Neuronal stem cell (in vitro differentiated cells): ENCODE results near the gene CYP3A4.
"Not testable (repeated sequence)": the region's sequence is repeated elsewhere in the genome, so short reads cannot be mapped to it uniquely, and the experiment has no call there.

Experiments
- DNase-seq: peaks from one replicate; pipeline ENCODE4 v3.0.0-alpha.2; 2013; ENCODE audit warnings: low spot score
- H2AFZ ChIP-seq: one replicate; pipeline ENCODE4 v1.6.1; 2013; ENCODE audit warnings: mild to moderate bottlenecking, low read length, inconsistent platforms
- H2AK5ac ChIP-seq: 2 replicates; pipeline ENCODE4 v1.6.1; 2013; ENCODE audit warnings: low read depth, mild to moderate bottlenecking, inconsistent platforms, low read length, moderate library complexity, mixed read lengths
- H2BK120ac ChIP-seq: 2 replicates; pipeline ENCODE4 v1.6.1; 2013; ENCODE audit warnings: low read depth, mild to moderate bottlenecking, inconsistent platforms, low read length, moderate library complexity, mixed read lengths
- H2BK12ac ChIP-seq: one replicate; pipeline ENCODE4 v1.6.1; 2013; ENCODE audit warnings: low read length, inconsistent platforms
- H2BK15ac ChIP-seq: 2 replicates; pipeline ENCODE4 v1.6.1; 2013; ENCODE audit warnings: mild to moderate bottlenecking, low read length, inconsistent platforms, mixed read lengths
- H2BK5ac ChIP-seq: one replicate; pipeline ENCODE4 v1.6.1; 2013; ENCODE audit warnings: inconsistent platforms, mild to moderate bottlenecking, low read length, moderate library complexity
- H3K14ac ChIP-seq: one replicate; pipeline ENCODE4 v1.6.1; 2013; ENCODE audit warnings: low read length, inconsistent platforms
- H3K18ac ChIP-seq: 2 replicates; pipeline ENCODE4 v1.6.1; 2013; ENCODE audit warnings: low read length, inconsistent platforms
- H3K23ac ChIP-seq: 2 replicates; pipeline ENCODE4 v1.6.1; 2013; ENCODE audit warnings: low read depth, mild to moderate bottlenecking, mixed read lengths, low read length, inconsistent platforms; ENCODE audit not compliant: poor library complexity
- H3K27ac ChIP-seq: replicated peaks from 3 replicates; pipeline ENCODE4 v1.5.1; 2013; ENCODE audit warnings: low read length, inconsistent platforms
- H3K27me3 ChIP-seq, 3 experiments: 2 replicates each; pipeline ENCODE4 v1.6.1; 2013; ENCODE audit warnings: low read length in 3 of 3, mild to moderate bottlenecking in 2 of 3, inconsistent platforms in 1 of 3, low read depth in 1 of 3, mixed read lengths in 1 of 3, moderate library complexity in 1 of 3; ENCODE audit not compliant: control insufficient read depth in 3 of 3, insufficient read depth in 3 of 3
- H3K36me3 ChIP-seq, 2 donors: replicated peaks in 1 of 2; 2 replicates each; pipeline ENCODE4 v1.6.1; 2013; ENCODE audit warnings: low read length in 2 of 2; ENCODE audit not compliant: control insufficient read depth in 2 of 2, insufficient read depth in 2 of 2
- H3K4ac ChIP-seq: 2 replicates; pipeline ENCODE4 v1.6.1; 2013; ENCODE audit warnings: inconsistent platforms, mild to moderate bottlenecking, low read length, moderate library complexity
- H3K4me1 ChIP-seq, 2 donors: 1 replicate in 1 of 2; 2 replicates in 1 of 2; pipeline ENCODE4 v1.6.1; 2013; ENCODE audit warnings: low read length in 2 of 2, low read depth in 1 of 2; ENCODE audit not compliant: control insufficient read depth in 2 of 2, insufficient read depth in 1 of 2
- H3K4me2 ChIP-seq: one replicate; pipeline ENCODE4 v1.6.1; 2013; ENCODE audit warnings: mild to moderate bottlenecking, low read length, inconsistent platforms; ENCODE audit not compliant: insufficient read depth, poor library complexity, severe bottlenecking
- H3K4me3 ChIP-seq, 2 donors: 2 replicates each; pipeline ENCODE4 v1.5.1; 2013; ENCODE audit warnings: low read length in 2 of 2, mild to moderate bottlenecking in 2 of 2, inconsistent platforms in 1 of 2, moderate library complexity in 1 of 2
- H3K79me1 ChIP-seq: one replicate; pipeline ENCODE4 v1.6.1; 2013; ENCODE audit warnings: low read depth, mild to moderate bottlenecking, inconsistent platforms, low read length, moderate library complexity
- H3K9ac ChIP-seq: one replicate; pipeline ENCODE4 v1.6.1; 2013; ENCODE audit warnings: mild to moderate bottlenecking, low read depth, low read length, inconsistent platforms; ENCODE audit not compliant: poor library complexity
- H3K9me3 ChIP-seq, 2 donors: replicated peaks in 1 of 2; 2 replicates each; pipeline versions ENCODE3 to v1.6.1; 2013; ENCODE audit warnings: low read length in 2 of 2, mild to moderate bottlenecking in 2 of 2, inconsistent platforms in 1 of 2, low read depth in 1 of 2, mixed read lengths in 1 of 2, moderate library complexity in 1 of 2; ENCODE audit not compliant: control insufficient read depth in 2 of 2, insufficient read depth in 1 of 2
- H4K8ac ChIP-seq: one replicate; pipeline ENCODE4 v1.6.1; 2013; ENCODE audit warnings: low read depth, mild to moderate bottlenecking, inconsistent platforms, low read length, moderate library complexity
- H4K91ac ChIP-seq: one replicate; pipeline ENCODE4 v1.6.1; 2013; ENCODE audit warnings: low read length, low read depth, mild to moderate bottlenecking, inconsistent platforms; ENCODE audit not compliant: poor library complexity
- WGBS, 2 donors: extraction: QIAGEN DNeasy Blood & Tissue Kit; methylation state at CpG; one replicate each; pipeline ENCODE4 v1.1.7; 2013; ENCODE audit warnings: missing lambda C conversion rate in 2 of 2, mixed read lengths in 1 of 2; ENCODE audit not compliant: insufficient read length in 2 of 2, insufficient replicate concordance in 1 of 2; ENCODE audit errors: extremely low coverage in 2 of 2; 5-methylcytosine and 5-hydroxymethylcytosine counted together

The CYP3A4 gene

DNA sequence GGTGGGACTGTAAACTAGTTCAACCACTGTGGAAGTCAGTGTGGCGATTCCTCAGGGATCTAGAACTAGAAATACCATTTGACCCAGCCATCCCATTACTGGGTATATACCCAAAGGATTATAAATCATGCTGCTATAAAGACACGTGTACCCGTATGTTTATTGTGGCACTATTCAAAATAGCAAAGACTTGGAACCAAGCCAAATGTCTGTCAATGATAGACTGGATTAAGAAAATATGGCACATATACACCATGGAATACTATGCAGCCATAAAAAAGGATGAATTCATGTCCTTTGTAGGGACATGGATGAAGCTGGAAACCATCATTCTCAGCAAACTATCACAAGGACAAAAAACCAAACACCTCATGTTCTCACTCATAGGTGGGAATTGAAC lies 37.1 kb downstream of the CYP3A4 start:
- not testable (repeated sequence) for H3K9ac ChIP-seq, H3K9me3 ChIP-seq, H2BK5ac ChIP-seq, H3K18ac ChIP-seq, H4K8ac ChIP-seq, H3K27me3 ChIP-seq, H3K4me1 ChIP-seq, H2BK15ac ChIP-seq, H3K36me3 ChIP-seq, H2AFZ ChIP-seq, H4K91ac ChIP-seq, H3K4me2 ChIP-seq, H3K4ac ChIP-seq, DNase-seq, H3K4me3 ChIP-seq, H3K27ac ChIP-seq, H3K79me1 ChIP-seq, H3K23ac ChIP-seq, H2BK12ac ChIP-seq, H2AK5ac ChIP-seq, H2BK120ac ChIP-seq, H3K14ac ChIP-seq
- WGBS, 2 donors = no CpG with 5 or more reads among the region's 3 CpGs

DNA sequence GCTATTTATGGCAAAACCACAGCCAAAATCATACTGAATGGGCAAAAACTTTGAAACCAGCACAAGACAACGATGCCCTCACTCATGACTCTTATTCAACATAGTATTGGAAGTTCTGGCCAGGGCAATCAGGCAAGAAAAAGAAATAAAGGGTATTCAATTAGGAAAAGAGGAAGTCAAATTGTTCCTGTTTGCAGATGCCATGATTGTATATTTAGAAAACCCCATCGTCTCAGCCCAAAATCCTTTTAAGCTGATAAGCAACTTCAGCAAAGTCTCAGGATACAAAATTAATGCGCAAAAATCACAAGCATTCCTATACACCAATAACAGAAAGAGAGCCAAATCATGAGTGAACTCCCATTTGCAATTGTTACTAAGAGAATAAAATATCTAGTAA lies 38.6 kb downstream of the CYP3A4 start:
- WGBS, 2 donors = no CpG with 5 or more reads among the region's 3 CpGs

DNA sequence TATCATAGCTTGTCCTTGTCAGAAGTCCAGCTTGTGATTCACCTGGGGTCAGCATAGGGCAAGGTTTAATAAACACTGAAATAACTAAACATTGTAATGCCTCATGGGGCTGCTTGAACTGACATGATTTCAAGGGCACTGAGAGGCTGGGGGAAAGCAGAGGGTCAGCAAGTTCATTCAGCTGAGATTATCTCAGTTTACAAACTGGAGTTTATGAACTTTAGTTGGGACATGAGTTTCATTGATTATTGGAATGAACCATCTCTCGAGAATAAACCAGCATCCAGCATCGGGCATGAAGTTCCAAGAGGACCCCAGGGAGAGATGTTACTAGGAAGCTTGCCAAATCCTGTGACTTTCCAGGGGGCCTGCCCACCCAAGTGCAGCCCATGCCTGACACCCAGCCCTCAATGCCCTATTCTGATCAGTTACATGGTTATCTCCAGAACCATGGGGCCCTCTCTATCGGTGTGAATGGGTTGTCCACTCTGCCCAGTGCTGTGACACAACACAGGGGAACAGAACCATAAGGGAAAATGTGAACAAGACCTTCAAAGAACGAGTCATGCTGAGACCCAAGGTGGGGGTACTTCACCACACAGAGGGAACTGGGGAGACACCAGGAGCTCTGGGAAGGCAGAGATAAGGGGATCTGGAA lies 41.1 kb downstream of the CYP3A4 start:
- Histone ChIP-seq H2BK15ac (no peak overlapping the region), H3K9ac (no peak overlapping the region), H4K91ac (no peak overlapping the region), H2BK12ac (no peak overlapping the region), H3K79me1 (no peaks in the 10 kb centered on the region), H3K14ac (no peak overlapping the region), H2BK5ac (no peak overlapping the region), H3K9me3 (peaks cover 0 to 2% of the 10 kb centered on the region in 2 donors), H3K4me2 (no peak overlapping the region), H2AFZ (no peak overlapping the region), H3K36me3 (no peaks in the 10 kb centered on the region), H3K27me3 (no peaks in the 10 kb centered on the region), H2AK5ac (no peak overlapping the region), H4K8ac (no peak overlapping the region), H2BK120ac (no peak overlapping the region), H3K4me3 (no peak overlapping the region), H3K27ac (no peak overlapping the region), H3K4me1 (peaks cover 0 to under 1% of the 10 kb centered on the region in 2 donors), H3K23ac (no peak overlapping the region), H3K4ac (no peak overlapping the region), H3K18ac (no peak overlapping the region)
- no CpG with 5 or more reads among the region's 4 CpGs for WGBS, 2 donors
- DNase-seq = no peak

More for the DNA sequence above, 38.6 kb downstream of the CYP3A4 start:
- not testable (repeated sequence) for H2BK15ac ChIP-seq, H2BK12ac ChIP-seq, H3K27me3 ChIP-seq, H3K4ac ChIP-seq, H3K18ac ChIP-seq, H3K9me3 ChIP-seq, H3K27ac ChIP-seq, DNase-seq, H3K4me1 ChIP-seq, H3K4me2 ChIP-seq, H2BK120ac ChIP-seq, H2BK5ac ChIP-seq, H4K91ac ChIP-seq, H3K79me1 ChIP-seq, H3K36me3 ChIP-seq, H3K23ac ChIP-seq, H4K8ac ChIP-seq, H2AK5ac ChIP-seq, H3K4me3 ChIP-seq, H3K9ac ChIP-seq, H3K14ac ChIP-seq, H2AFZ ChIP-seq

DNA sequence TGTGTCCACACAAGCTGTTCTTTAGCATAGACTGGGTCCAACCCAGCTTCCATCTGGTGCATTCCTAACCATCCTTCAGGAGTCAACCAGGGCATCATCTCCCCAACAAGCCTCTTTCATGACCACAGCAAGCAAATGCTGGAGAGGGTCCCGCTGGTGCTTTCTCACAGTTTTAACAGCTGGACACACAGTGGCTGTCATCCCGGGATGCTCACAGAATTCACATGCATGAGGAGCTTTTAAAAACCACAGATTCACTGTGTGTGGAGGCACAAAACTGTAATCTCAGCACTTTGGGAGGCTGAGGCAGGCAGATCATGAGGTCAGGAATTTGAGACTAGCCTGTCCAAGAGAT lies 42.6 kb downstream of the CYP3A4 start:
- Histone ChIP-seq H2BK12ac (no peak overlapping the region), H3K4me3 (no peak overlapping the region), H2BK5ac (no peak overlapping the region), H3K23ac (no peak overlapping the region), H3K4ac (no peak overlapping the region), H2AK5ac (no peak overlapping the region), H3K9me3 (peaks cover 0 to 2% of the 10 kb centered on the region in 2 donors), H3K4me2 (no peak overlapping the region), H3K18ac (no peak overlapping the region), H3K27ac (no peak overlapping the region), H3K27me3 (no peaks in the 10 kb centered on the region), H3K79me1 (no peaks in the 10 kb centered on the region), H2AFZ (no peak overlapping the region), H3K9ac (no peak overlapping the region), H4K91ac (no peak overlapping the region), H3K36me3 (no peaks in the 10 kb centered on the region), H2BK120ac (no peak overlapping the region), H3K4me1 (no peaks in the 10 kb centered on the region), H3K14ac (no peak overlapping the region), H2BK15ac (no peak overlapping the region), H4K8ac (no peak overlapping the region)
- DNase-seq = no peak
- no CpG with 5 or more reads among the region's 2 CpGs for WGBS, 2 donors
